ENCODE measurements around the gene STK31. TPM values are rescaled to one million over a fixed set of nuclear protein-coding genes. Genes with fewer than 3 reads are reported as not detected.

The STK31 gene
- total and polyA plus RNA-seq, 10 of the 15 experiments (the other 5 are each of a cell fraction or from before 2014, with no cell fraction given), result 0.08 to 0.49 (median 0.17) TPM; not detected in 1

- no peak for DNase-seq (ENCODE audit: low read depth, low spot score)
- ChIA-PET RAD21 (ENCODE audit: unreplicated experiment) (no interaction called here), SMC1A (ENCODE audit: uncharacterized antibody, unreplicated experiment) (no interaction called here), POLR2A (interaction anchor here (1.1 kb wide), 1 partner anchor 46 kb away, joined by 3 read pairs; no protein-coding TSS in a partner anchor), CTCF (interaction anchor here (0.6 kb wide), 1 partner anchor 18 kb away, joined by 3 read pairs; no protein-coding TSS in a partner anchor)
- no peak for ATAC-seq
- no peaks in the 10 kb centered on the region for H3K27me3 ChIP-seq (replicated peaks in 1 of 2; ENCODE audit: control insufficient read depth in 2 of 2, insufficient read depth in 2 of 2, low read length in 1 of 2)
- H4K20me1 ChIP-seq (ENCODE audit: control insufficient read depth, insufficient read depth), result no peaks in the 10 kb centered on the region
- intact Hi-C loops (cut with micrococcal nuclease; ENCODE audit: unreplicated experiment) (no loop called here), in situ Hi-C loops (cut with MboI) (no loop called here)
- H2AFZ ChIP-seq (ENCODE audit: control insufficient read depth, low read depth, low read length), result no peak overlapping the region
- WGBS (ENCODE audit: insufficient coverage, insufficient replicate concordance, low lambda C conversion rate, missing lambda C conversion rate), result 26% methylated on average over 4 of the region's 4 CpGs
- no peaks in the 10 kb centered on the region for H3K4me1 ChIP-seq (ENCODE audit: control insufficient read depth, insufficient read depth, low read length)
- H3K4me2 ChIP-seq (ENCODE audit: control insufficient read depth, insufficient read depth), result no peak overlapping the region
- H3K9ac ChIP-seq (ENCODE audit: control insufficient read depth, insufficient read depth, low read length), result no peak overlapping the region
- H3K27ac ChIP-seq (ENCODE audit: control insufficient read depth, insufficient read depth), result no peak overlapping the region
- H3K36me3 ChIP-seq (ENCODE audit: control insufficient read depth in 2 of 2, insufficient read depth in 2 of 2, low read length in 1 of 2), result no peaks in the 10 kb centered on the region
- no peak for FAIRE-seq
- TF ChIP-seq ZNF207 (IDR thresholded peaks at IDR 0.05; ENCODE audit: borderline replicate concordance) (no peak), RUNX3 (IDR thresholded peaks at IDR 0.05; ENCODE audit: low read length) (no peak), ATF3 (IDR thresholded peaks at IDR 0.05; ENCODE audit: borderline replicate concordance, extremely low read depth, low read depth, low read length) (no peak), YBX1 (IDR thresholded peaks at IDR 0.05) (no peak), ZBTB4 (CRISPR knock-in tag; IDR thresholded peaks at IDR 0.05) (no peak), BHLHE40 (IDR thresholded peaks at IDR 0.05; ENCODE audit: borderline replicate concordance in 1 of 2, low read depth in 2 of 2, low read length in 1 of 2) (no peak), CREM (IDR thresholded peaks at IDR 0.05; ENCODE audit: low read depth) (no peak)
- no peaks in the 10 kb centered on the region for H3K79me2 ChIP-seq (ENCODE audit: control insufficient read depth, insufficient read depth, low read length)
- no peaks in the 10 kb centered on the region for H3K9me3 ChIP-seq (replicated peaks; ENCODE audit: control insufficient read depth, insufficient read depth, low read length)
- BruUV-seq (replicated peaks), result no TSS peak
- H3K4me3 ChIP-seq, result no peak overlapping the region
Measured at GRCh38 chr7:23802720-23803397, 92.8 kb downstream of the STK31 start.

Data from GM12878 (cell line).